ENCODE results near the gene SMIM35. TPM values are rescaled to one million over a fixed set of nuclear protein-coding genes. Genes with fewer than 3 reads are reported as not detected.
"Not testable (repeated sequence)": the region's sequence is repeated elsewhere in the genome, so short reads cannot be mapped to it uniquely, and the experiment has no call there.

The SMIM35 gene
- total RNA-seq, 2 donors from 2014 or later, result 0.36 to 0.67 TPM

DNA sequence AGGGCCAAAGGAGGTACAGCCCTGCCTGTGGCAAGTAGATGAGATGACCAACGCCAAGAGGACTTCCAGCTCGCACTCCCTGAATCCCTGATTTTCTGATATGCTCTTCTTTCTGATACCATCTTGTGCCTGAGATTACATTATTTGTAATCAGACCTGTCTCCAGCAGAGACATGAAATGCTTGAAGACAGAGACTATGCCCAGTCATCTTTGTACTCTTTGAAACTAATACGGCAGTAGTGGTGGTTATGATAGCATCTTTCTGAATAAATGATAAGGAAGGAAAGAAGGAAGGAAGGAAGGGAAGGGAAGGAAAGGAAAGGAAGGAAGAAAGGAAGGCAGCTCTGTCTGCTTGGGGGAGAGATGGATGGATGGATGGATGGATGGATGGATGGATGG lies 72.7 kb downstream of the SMIM35 start:
- Mint-ChIP-seq H3K27ac (peak overlapping the region; percentile 4), H3K9me3 (peaks cover 18 to 19% of the 10 kb centered on the region in 2 donors), H3K4me1 (ENCODE audit: low read depth) (peaks cover 83% of the 10 kb centered on the region), H3K36me3 (ENCODE audit: insufficient read depth in 2 of 2) (peaks cover 25% of the 10 kb centered on the region in 2 donors), H3K4me3 (peak overlapping the region in 1 of 2 donors; percentile 35), H3K27me3 (ENCODE audit: low read depth) (no peaks in the 10 kb centered on the region)
- ATAC-seq (replicated peaks in 1 of 2) (peak; percentile 34 to 47), DNase-seq (no peak)

DNA sequence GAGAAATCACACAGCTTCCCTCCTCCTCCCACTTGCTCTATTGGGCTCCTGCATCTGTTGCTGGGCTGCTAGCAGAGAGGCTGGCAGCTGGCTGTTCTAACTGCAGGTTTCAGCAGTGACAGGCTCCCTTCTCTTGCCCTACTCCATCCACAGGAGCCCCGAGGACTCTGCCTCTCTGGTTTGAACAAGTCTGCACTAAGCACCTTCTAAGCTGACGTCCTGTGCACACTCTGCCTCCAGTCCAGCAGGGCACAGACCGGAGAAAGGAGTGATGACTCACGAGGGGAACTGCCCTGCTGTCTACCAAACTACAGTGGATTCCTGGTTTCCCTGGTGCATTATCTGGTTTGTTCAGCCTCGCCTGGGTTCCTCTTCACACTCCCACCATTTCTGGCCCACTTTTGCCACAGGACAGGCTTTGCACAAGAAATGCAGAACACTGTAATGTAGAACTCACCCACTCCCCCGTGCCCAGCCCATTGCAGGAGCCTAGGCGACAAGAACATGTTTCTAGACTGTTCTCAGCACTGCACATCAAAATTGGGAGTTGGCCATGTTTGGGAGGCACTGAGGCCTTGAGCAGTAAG lies 74.6 kb downstream of the SMIM35 start:
- H3K9me3 Mint-ChIP-seq, result peaks cover 6 to 8% of the 10 kb centered on the region in 2 donors
- ATAC-seq (replicated peaks in 1 of 2) (peak; percentile 51 to 61), DNase-seq (no peak)
- peak overlapping the region; percentile 10 for H3K27ac Mint-ChIP-seq
- H3K4me1 Mint-ChIP-seq (ENCODE audit: low read depth), result peaks cover 95% of the 10 kb centered on the region
- H3K27me3 Mint-ChIP-seq (ENCODE audit: low read depth), result no peaks in the 10 kb centered on the region
- H3K36me3 Mint-ChIP-seq (ENCODE audit: insufficient read depth in 2 of 2), result peaks cover 11% of the 10 kb centered on the region in 2 donors
- peak overlapping the region; percentile 34 to 57 for H3K4me3 Mint-ChIP-seq

DNA sequence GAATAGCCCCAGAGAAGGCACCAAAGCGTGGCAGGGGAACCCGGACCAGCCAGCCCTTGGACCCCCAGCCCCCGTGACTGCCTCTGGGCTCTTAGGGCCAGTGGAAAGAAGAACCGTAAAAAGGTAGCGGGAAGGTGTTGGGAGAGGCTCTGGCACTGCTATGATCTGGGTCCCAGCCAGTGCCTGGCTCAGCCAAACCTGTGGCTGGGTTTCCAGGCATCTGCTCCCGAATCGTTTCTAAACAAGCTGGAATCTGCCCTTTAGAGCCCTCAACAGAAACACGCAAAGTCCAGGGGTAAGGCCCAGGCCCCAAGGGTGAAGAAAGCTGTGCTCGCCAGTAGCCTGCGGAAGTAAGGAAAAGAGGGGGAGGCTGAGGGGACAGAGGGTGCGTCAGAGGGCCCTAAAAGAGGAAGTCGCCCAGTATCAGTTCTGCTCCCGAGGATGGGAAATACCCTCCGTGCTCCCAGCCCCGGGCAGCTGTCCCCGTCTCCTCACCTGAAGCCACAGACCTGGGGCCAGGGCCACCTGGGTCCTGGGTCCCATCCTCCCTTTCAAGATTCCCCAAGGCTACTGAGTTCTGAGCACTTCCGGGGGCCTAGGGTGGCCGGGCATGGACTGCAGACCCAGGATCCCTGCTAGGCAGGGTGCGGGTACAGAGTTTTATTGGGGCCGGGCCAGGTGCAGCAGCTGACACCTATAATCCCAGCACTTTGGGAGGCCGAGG lies 75.9 kb downstream of the SMIM35 start:
- DNase-seq (no peak), ATAC-seq (replicated peaks in 1 of 2) (no peak)
- Mint-ChIP-seq H3K9me3 (peaks cover 4 to 5% of the 10 kb centered on the region in 2 donors), H3K27me3 (ENCODE audit: low read depth) (no peaks in the 10 kb centered on the region), H3K4me3 (no peak overlapping the region), H3K36me3 (ENCODE audit: insufficient read depth in 2 of 2) (peaks cover 2 to 6% of the 10 kb centered on the region in 2 donors), H3K4me1 (ENCODE audit: low read depth) (peaks cover 98% of the 10 kb centered on the region), H3K27ac (no peak overlapping the region)

DNA sequence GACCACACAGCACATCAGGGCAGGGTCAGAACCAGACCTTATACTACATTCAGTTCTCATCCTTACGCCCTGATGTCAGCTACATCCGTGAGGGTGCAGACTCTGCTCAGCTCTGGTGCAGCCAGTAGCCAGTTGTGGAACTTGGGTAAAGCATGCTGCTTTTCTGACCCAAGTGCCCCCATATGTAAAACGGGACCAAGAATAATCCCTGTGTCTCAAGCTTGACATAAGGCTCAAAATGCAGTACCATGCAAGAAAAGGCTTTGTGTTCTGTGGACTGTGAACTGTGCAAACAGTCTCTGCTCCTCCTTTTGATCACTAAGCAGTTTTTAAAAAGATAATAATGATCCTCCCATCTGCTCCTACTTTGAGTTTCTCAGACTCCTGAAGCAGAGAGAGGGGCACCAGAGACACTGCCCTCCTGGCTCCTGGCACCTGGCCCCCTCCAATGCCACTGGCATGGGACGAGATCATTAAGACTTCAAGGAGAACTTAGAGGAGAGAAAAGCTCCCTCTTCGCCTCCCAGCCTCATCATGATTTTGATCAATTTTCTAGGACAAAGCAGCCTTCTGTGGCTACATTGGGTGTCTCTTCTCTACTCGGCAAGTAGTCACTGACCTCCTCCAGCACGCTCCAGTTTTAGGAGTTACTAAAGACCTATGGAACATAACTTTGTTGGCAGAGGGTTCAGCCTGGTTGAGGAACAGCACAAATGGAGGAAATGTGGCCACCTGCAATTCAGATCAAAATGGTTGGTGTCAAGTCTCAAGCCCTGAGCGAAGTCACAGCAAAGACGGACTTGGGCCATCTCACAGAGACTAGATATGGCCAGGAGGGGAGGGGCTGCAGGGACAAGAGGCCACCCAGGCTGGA lies 76.7 kb downstream of the SMIM35 start:
- H3K4me1 Mint-ChIP-seq (ENCODE audit: low read depth), result peaks cover 98% of the 10 kb centered on the region
- H3K27me3 Mint-ChIP-seq (ENCODE audit: low read depth), result no peaks in the 10 kb centered on the region
- H3K4me3 Mint-ChIP-seq, result no peak overlapping the region
- peaks cover 0 to 5% of the 10 kb centered on the region in 2 donors for H3K36me3 Mint-ChIP-seq (ENCODE audit: insufficient read depth in 2 of 2)
- no peak for ATAC-seq (replicated peaks in 1 of 2)
- no peak for DNase-seq
- H3K27ac Mint-ChIP-seq, result no peak overlapping the region
- peaks cover 4 to 5% of the 10 kb centered on the region in 2 donors for H3K9me3 Mint-ChIP-seq

DNA sequence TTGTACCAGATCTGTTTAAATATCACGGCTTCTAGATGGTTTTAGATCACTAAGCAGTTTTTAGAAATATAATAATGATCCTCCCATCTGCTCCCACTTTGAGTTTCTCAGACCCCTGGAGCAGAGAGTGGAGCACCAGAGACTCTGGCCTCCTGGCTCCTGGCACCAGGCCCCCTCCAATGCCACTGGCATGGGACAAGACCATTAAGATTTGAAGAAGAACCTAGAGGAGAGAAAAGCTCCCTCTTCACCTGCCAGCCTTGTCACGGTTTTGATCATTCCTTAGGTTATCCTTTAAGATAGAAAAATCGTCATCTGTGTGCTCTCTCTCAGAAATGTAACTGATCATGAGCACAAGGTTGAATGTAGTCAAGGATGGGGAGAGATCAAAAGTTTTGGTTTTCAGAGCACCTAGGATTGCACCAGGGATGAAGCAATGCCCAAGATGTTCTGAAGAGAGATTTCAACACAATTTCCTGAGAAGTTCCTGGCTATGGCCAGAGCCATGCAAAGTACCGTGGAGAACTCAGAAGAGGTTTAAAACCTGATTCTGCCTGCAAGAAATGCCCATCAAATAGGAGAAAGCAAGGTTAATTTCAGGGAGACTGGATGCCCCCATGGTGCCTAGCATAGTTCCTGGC lies 78.4 kb downstream of the SMIM35 start:
- Mint-ChIP-seq H3K9me3 (peaks cover 6 to 7% of the 10 kb centered on the region in 2 donors), H3K36me3 (ENCODE audit: insufficient read depth in 2 of 2) (peaks cover 5 to 9% of the 10 kb centered on the region in 2 donors), H3K4me3 (peak overlapping the region; percentile 50 to 81), H3K4me1 (ENCODE audit: low read depth) (peaks cover 98% of the 10 kb centered on the region), H3K27ac (peak overlapping the region; percentile 96), H3K27me3 (ENCODE audit: low read depth) (no peaks in the 10 kb centered on the region)
- DNase-seq, result no peak
- no peak for ATAC-seq (replicated peaks in 1 of 2)

DNA sequence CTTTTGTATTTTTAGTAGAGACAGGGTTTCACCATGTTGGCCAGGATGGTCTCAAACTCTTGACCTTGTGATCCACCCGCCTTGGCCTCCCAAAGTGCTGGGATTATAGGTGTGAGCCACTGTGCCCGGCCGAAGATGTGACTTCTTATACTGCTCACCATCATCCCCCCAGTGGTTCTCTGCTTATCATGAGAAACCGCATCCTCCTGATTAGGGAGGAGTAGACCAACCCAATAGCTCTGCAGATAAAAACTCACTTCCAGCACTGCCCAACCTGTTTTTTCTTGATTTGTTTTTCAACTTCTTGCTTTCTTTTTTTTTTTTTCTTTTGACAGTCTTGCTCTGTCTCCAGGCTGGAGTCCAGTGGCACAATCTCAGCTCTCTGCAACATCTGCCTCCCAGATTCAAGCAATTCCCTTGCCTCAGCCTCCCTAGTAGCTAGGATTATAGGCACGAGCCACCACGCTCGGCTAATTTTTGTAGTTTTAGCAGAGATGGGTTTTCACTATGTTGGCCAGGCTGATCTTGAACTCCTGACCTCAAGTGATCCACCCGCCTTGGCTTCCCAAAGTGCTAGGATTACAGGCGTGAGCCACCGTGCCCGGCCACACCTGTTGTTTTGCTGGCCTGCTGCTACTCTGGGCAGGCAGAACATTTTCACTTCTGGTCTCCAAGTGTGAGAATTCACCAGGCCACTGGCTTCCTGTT lies 79.0 kb downstream of the SMIM35 start:
- H3K4me1 Mint-ChIP-seq (ENCODE audit: low read depth), result peaks cover 98% of the 10 kb centered on the region
- peak overlapping the region; percentile 50 to 81 for H3K4me3 Mint-ChIP-seq
- peak in 1 of 2 donors; percentile 36 for DNase-seq
- not testable (repeated sequence) for H3K9me3 Mint-ChIP-seq; ATAC-seq (replicated peaks in 1 of 2); H3K36me3 Mint-ChIP-seq (ENCODE audit: insufficient read depth in 2 of 2); H3K27me3 Mint-ChIP-seq (ENCODE audit: low read depth)
- H3K27ac Mint-ChIP-seq, result peak overlapping the region; percentile 96

GRCh38 chr11:118007040-118007439 lies 79.7 kb downstream of the SMIM35 start:
- ATAC-seq (replicated peaks in 1 of 2), result no peak
- Mint-ChIP-seq H3K9me3 (peaks cover 6 to 8% of the 10 kb centered on the region in 2 donors), H3K27me3 (ENCODE audit: low read depth) (no peaks in the 10 kb centered on the region), H3K27ac (peak overlapping the region; percentile 32), H3K36me3 (ENCODE audit: insufficient read depth in 2 of 2) (peaks cover 6 to 10% of the 10 kb centered on the region in 2 donors), H3K4me3 (peak overlapping the region; percentile 50 to 81), H3K4me1 (ENCODE audit: low read depth) (peaks cover 98% of the 10 kb centered on the region)
- DNase-seq, result peak in 1 of 2 donors; percentile 4

DNA sequence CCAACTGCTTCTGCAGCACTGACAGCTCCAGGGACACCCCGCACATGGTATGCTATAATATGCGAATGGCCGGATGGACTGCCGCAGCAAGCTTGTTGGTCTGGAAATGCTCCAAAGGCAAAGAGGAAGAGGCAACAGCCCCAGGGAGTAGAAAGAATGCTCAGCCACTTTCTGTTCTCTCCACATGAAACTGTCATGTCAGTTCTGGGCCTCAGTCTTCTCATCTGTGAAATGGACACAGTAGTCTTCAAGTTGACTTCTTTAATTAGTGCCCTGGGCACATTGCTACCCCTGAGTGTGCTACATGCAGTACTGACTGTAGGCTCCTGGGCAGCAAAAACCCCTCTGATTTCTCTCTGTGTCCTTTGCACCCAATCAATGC lies 80.6 kb downstream of the SMIM35 start:
- Mint-ChIP-seq H3K27ac (peak overlapping the region; percentile 52), H3K4me3 (peak overlapping the region in 1 of 2 donors; percentile 21)

DNA sequence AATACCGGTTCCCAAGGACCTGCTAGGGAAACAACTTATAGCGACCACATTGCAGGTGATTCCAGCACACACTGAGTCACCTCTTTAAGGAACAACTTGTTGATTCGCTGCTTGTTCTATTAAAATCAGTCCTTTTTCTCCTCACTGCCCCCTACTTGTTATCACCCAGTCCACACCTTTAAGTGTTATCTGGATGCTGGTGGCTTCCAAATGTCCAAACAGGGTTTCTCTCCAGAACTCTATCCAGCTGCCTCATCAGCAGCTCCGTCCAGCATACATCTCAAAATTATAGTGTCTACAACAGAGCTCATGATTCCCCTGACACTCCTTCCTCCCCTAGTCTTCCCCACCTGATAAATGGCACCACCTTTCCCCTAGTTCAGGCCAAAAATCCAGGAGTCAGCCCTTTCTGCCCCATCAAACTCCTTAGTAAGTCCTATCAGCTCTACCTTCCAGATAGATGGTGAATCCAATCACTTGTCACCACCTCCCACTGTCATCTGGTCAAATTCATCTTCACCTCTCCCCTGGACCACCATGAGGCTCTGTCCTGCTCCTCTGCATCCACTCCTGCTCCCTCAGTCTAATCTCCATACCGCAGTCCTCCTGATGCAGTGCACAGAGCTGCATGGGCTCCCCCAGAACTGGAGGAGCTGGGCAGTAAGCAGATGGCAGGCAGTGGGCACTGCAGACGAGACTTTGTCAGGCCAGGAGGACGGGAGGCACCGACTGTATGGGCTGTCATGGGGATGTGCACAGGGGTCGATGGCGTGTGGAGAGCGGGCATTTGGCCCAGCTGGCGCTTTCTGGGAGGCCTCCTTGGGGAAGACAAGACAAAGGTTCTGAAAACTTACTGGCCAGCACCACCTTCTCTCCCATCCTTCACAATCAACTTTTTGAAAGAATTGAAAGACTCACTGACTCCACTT lies 81.3 kb downstream of the SMIM35 start:
- peak in 1 of 2 donors; percentile 6 for DNase-seq
- Mint-ChIP-seq H3K27ac (peak overlapping the region; percentile 62), H3K4me1 (ENCODE audit: low read depth) (peaks cover 98% of the 10 kb centered on the region), H3K27me3 (ENCODE audit: low read depth) (no peaks in the 10 kb centered on the region), H3K4me3 (peak overlapping the region in 1 of 2 donors; percentile 26), H3K9me3 (peaks cover 6 to 8% of the 10 kb centered on the region in 2 donors), H3K36me3 (ENCODE audit: insufficient read depth in 2 of 2) (peaks cover 10% of the 10 kb centered on the region in 2 donors)
- no peak for ATAC-seq (replicated peaks in 1 of 2)

More for the DNA sequence above, 80.6 kb downstream of the SMIM35 start:
- Mint-ChIP-seq H3K27me3 (ENCODE audit: low read depth) (no peaks in the 10 kb centered on the region), H3K36me3 (ENCODE audit: insufficient read depth in 2 of 2) (peaks cover 10% of the 10 kb centered on the region in 2 donors), H3K4me1 (ENCODE audit: low read depth) (peaks cover 98% of the 10 kb centered on the region), H3K9me3 (peaks cover 6 to 8% of the 10 kb centered on the region in 2 donors)
- ATAC-seq (replicated peaks in 1 of 2) (no peak), DNase-seq (no peak)

DNA sequence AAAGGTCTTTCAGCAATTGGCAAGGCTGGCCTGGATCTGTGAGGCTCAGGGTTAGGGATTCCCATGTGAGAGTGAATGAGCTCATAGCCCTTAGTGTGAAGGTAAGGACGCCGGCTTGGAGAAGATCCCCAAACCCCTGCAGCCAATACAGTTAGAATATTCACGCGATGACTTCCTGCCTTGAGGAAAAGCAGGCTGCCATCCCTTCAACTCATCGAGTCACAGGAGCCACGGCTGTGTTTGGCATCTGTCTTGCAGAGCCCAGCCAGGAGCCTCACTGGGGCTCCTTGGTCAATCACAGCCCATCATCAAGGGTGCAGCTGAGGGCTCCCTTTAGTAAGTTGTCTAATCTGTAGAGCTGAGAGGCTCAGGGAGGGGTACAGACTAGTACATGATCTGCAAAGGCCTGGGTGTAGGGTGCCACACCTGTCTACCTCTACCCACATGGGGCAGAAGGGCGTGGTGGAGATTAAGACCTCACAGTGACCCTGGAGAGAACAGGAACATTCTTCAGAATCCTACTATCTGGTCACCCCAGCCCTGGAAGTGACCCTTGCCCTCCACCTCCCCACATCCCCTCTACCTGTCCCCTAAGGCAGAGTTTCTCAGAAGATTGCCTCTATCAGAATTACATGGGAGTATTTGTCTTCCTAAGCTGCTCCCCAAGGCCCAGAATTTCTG lies 82.1 kb downstream of the SMIM35 start:
- peak overlapping the region; percentile 100 for H3K27ac Mint-ChIP-seq
- H3K9me3 Mint-ChIP-seq, result peaks cover 6 to 8% of the 10 kb centered on the region in 2 donors
- DNase-seq (peak in 1 of 2 donors; percentile 12), ATAC-seq (replicated peaks in 1 of 2) (no peak)
- peaks cover 99% of the 10 kb centered on the region for H3K4me1 Mint-ChIP-seq (ENCODE audit: low read depth)
- peaks cover 10 to 18% of the 10 kb centered on the region in 2 donors for H3K36me3 Mint-ChIP-seq (ENCODE audit: insufficient read depth in 2 of 2)
- H3K27me3 Mint-ChIP-seq (ENCODE audit: low read depth), result no peaks in the 10 kb centered on the region
- H3K4me3 Mint-ChIP-seq, result peak overlapping the region; percentile 72 to 96

DNA sequence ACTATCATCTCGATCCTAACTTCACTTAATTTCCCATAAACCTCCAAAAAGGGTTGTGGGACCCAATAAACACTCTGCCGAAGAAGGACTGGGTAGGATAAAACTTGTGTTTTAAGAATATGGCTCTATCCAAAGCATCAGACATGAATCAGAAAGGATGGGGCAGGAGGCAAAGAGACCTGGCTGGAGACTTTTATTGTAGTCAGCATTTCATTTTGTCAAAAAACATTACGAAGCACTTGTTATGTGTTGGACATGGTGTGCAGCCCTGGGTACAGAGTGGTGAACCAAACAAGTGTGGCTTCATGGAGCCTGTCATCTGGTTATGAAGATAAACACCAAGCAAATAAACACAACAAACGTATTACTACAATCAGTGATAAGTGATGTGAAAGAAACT lies 83.3 kb downstream of the SMIM35 start:
- Mint-ChIP-seq H3K4me1 (ENCODE audit: low read depth) (peaks cover 99% of the 10 kb centered on the region), H3K27me3 (ENCODE audit: low read depth) (no peaks in the 10 kb centered on the region), H3K36me3 (ENCODE audit: insufficient read depth in 2 of 2) (peaks cover 14 to 22% of the 10 kb centered on the region in 2 donors), H3K9me3 (peaks cover 6 to 8% of the 10 kb centered on the region in 2 donors), H3K27ac (peak overlapping the region; percentile 100), H3K4me3 (peak overlapping the region; percentile 72 to 96)
- ATAC-seq (replicated peaks in 1 of 2), result no peak
- peak in 1 of 2 donors; percentile 31 for DNase-seq

All from activated T-cell treated with anti-CD3 and anti-CD28 coated beads, Interleukin-2, amount 50 U/mL, for 72 hours (primary cell).